ENCODE results near the gene LRSAM1. TPM values are rescaled to one million over a fixed set of nuclear protein-coding genes. Genes with fewer than 3 reads are reported as not detected.

Gene LRSAM1
- polyA plus RNA-seq, 1 donor (not counting 4 experiments of a cell fraction or from before 2014, with no cell fraction given) = 5.2 TPM

GRCh38 chr9:127505396-127506116 lies 54.2 kb downstream of the LRSAM1 start:
- DNase-seq (ENCODE audit: low read depth, low spot score) (no peak), FAIRE-seq (no peak)
- no peak overlapping the region for H2AFZ ChIP-seq (ENCODE audit: control insufficient read depth, low read length)
- no peaks in the 10 kb centered on the region for H3K27me3 ChIP-seq (ENCODE audit: control insufficient read depth, extremely low read depth, insufficient read depth, low read length)
- H3K27ac ChIP-seq (ENCODE audit: control insufficient read depth, insufficient read depth, low read length) = no peak overlapping the region
- no peaks in the 10 kb centered on the region for H3K9me3 ChIP-seq (ENCODE audit: control insufficient read depth, low read depth, low read length)
- peaks cover 13% of the 10 kb centered on the region for H3K79me2 ChIP-seq (ENCODE audit: control insufficient read depth, insufficient read depth, low read length)
- peaks cover 59 to 60% of the 10 kb centered on the region in 2 experiments for H3K36me3 ChIP-seq (ENCODE audit: control insufficient read depth in 2 of 2, extremely low read depth in 1 of 2, insufficient read depth in 2 of 2, low read length in 2 of 2)
- H4K20me1 ChIP-seq (ENCODE audit: control insufficient read depth, extremely low read depth, insufficient read depth, low read length) = peaks cover 16% of the 10 kb centered on the region
- H3K9ac ChIP-seq (ENCODE audit: control insufficient read depth, extremely low read depth, insufficient read depth, low read length) = no peak overlapping the region
- no peaks in the 10 kb centered on the region for H3K9me1 ChIP-seq (ENCODE audit: control insufficient read depth, extremely low read depth, insufficient read depth, low read length)
- peaks cover 8% of the 10 kb centered on the region for H3K4me1 ChIP-seq (ENCODE audit: control insufficient read depth, extremely low read depth, insufficient read depth, low read length)
- H3K4me2 ChIP-seq (ENCODE audit: control insufficient read depth, extremely low read depth, insufficient read depth, low read depth, low read length) = no peak overlapping the region
- no peak overlapping the region for H3K4me3 ChIP-seq (ENCODE audit: control insufficient read depth in 2 of 3, extremely low read depth in 1 of 3, insufficient read depth in 2 of 3, low read depth in 1 of 3, low read length in 3 of 3)
- dilution Hi-C loops (cut with MboI; ENCODE audit: extremely low pct_ligation_motif_present, low sequenced_read_pairs) = no loop called here
- TF ChIP-seq CTCF (optimal IDR thresholded peaks at IDR 0.05 in 1 of 3, IDR thresholded peaks at IDR 0.05 in 1 of 3, conservative IDR thresholded peaks at IDR 0.05 in 1 of 3; ENCODE audit: extremely low read depth in 1 of 3, insufficient read depth in 2 of 3, low read length in 3 of 3) = peak; percentile 28 to 46 (median 38)
- no peak for TF ChIP-seq EZH2 (IDR thresholded peaks at IDR 0.05; ENCODE audit: low read length)

GRCh38 chr9:127506117-127506813 lies 55.0 kb downstream of the LRSAM1 start:
- FAIRE-seq (no peak), DNase-seq (ENCODE audit: low read depth, low spot score) (no peak)
- H3K9me1 ChIP-seq (ENCODE audit: control insufficient read depth, extremely low read depth, insufficient read depth, low read length) = no peaks in the 10 kb centered on the region
- no peak overlapping the region for H3K27ac ChIP-seq (ENCODE audit: control insufficient read depth, insufficient read depth, low read length)
- H3K9ac ChIP-seq (ENCODE audit: control insufficient read depth, extremely low read depth, insufficient read depth, low read length) = no peak overlapping the region
- H3K4me3 ChIP-seq (ENCODE audit: control insufficient read depth in 2 of 3, extremely low read depth in 1 of 3, insufficient read depth in 2 of 3, low read depth in 1 of 3, low read length in 3 of 3) = no peak overlapping the region
- H3K4me1 ChIP-seq (ENCODE audit: control insufficient read depth, extremely low read depth, insufficient read depth, low read length) = peaks cover 8% of the 10 kb centered on the region
- no peaks in the 10 kb centered on the region for H3K27me3 ChIP-seq (ENCODE audit: control insufficient read depth, extremely low read depth, insufficient read depth, low read length)
- H3K4me2 ChIP-seq (ENCODE audit: control insufficient read depth, extremely low read depth, insufficient read depth, low read depth, low read length) = no peak overlapping the region
- peaks cover 16% of the 10 kb centered on the region for H4K20me1 ChIP-seq (ENCODE audit: control insufficient read depth, extremely low read depth, insufficient read depth, low read length)
- TF ChIP-seq EZH2 (IDR thresholded peaks at IDR 0.05; ENCODE audit: low read length) = no peak
- TF ChIP-seq CTCF (optimal IDR thresholded peaks at IDR 0.05 in 1 of 3, IDR thresholded peaks at IDR 0.05 in 1 of 3, conservative IDR thresholded peaks at IDR 0.05 in 1 of 3; ENCODE audit: extremely low read depth in 1 of 3, insufficient read depth in 2 of 3, low read length in 3 of 3) = no peak
- no peaks in the 10 kb centered on the region for H3K9me3 ChIP-seq (ENCODE audit: control insufficient read depth, low read depth, low read length)
- H2AFZ ChIP-seq (ENCODE audit: control insufficient read depth, low read length) = no peak overlapping the region
- peaks cover 13% of the 10 kb centered on the region for H3K79me2 ChIP-seq (ENCODE audit: control insufficient read depth, insufficient read depth, low read length)
- dilution Hi-C loops (cut with MboI; ENCODE audit: extremely low pct_ligation_motif_present, low sequenced_read_pairs) = no loop called here
- peaks cover 55 to 57% of the 10 kb centered on the region in 2 experiments for H3K36me3 ChIP-seq (ENCODE audit: control insufficient read depth in 2 of 2, extremely low read depth in 1 of 2, insufficient read depth in 2 of 2, low read length in 2 of 2)
